ENCODE results near the gene ADNP.

GRCh38 chr20:50958615-50959542 lies 27.6 kb upstream of the ADNP start, which contains the start of gene MOCS3:
- no peak for TF ChIP-seq RFX5 (IDR thresholded peaks at IDR 0.05)
- TF ChIP-seq, protein P1, sequence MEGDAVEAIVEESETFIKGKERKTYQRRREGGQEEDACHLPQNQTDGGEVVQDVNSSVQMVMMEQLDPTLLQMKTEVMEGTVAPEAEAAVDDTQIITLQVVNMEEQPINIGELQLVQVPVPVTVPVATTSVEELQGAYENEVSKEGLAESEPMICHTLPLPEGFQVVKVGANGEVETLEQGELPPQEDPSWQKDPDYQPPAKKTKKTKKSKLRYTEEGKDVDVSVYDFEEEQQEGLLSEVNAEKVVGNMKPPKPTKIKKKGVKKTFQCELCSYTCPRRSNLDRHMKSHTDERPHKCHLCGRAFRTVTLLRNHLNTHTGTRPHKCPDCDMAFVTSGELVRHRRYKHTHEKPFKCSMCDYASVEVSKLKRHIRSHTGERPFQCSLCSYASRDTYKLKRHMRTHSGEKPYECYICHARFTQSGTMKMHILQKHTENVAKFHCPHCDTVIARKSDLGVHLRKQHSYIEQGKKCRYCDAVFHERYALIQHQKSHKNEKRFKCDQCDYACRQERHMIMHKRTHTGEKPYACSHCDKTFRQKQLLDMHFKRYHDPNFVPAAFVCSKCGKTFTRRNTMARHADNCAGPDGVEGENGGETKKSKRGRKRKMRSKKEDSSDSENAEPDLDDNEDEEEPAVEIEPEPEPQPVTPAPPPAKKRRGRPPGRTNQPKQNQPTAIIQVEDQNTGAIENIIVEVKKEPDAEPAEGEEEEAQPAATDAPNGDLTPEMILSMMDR (IDR thresholded peaks at IDR 0.05): no peak
- TF ChIP-seq RNF2 (IDR thresholded peaks at IDR 0.05; ENCODE audit: borderline replicate concordance, low read depth): no peak
- TF ChIP-seq, protein P2, sequence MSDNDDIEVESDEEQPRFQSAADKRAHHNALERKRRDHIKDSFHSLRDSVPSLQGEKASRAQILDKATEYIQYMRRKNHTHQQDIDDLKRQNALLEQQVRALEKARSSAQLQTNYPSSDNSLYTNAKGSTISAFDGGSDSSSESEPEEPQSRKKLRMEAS (IDR thresholded peaks at IDR 0.05): peak; percentile 85
- no peak for TF ChIP-seq EP300 (IDR thresholded peaks at IDR 0.05)
